Omental fat pad (tissue), 4 donors: ENCODE data around the gene FGF22. TPM values are rescaled to one million over a fixed set of nuclear protein-coding genes. Genes with fewer than 3 reads are reported as not detected.

Experiments
- ATAC-seq: fragments of 150-250 bp; one replicate; pipeline ENCODE4 v1.9.1; 2016; ENCODE audit warnings: mild to moderate bottlenecking, moderate library complexity; ENCODE audit not compliant: low FRiP score
- DNase-seq: peaks from one replicate; pipeline ENCODE4 v3.0.0-alpha.2; 2019; ENCODE audit warnings: low spot score
- CTCF ChIP-seq, 3 donors: fragments of 450-650 bp; IDR thresholded peaks; one replicate each; pipeline ENCODE4 v1.5.1; 2016 to 2017; ENCODE audit warnings: antibody characterized with exemption in 3 of 3, mild to moderate bottlenecking in 3 of 3, moderate library complexity in 2 of 3
- total RNA-seq, 4 donors: library from RNA; depleted of rRNA; stranded (reverse); fragments of >200 nt; gene quantifications; one replicate each; pipeline ENCODE4 v1.1.0, GENCODE V29; 2016

The FGF22 gene
- total RNA-seq, result under 1 TPM in 1 of 4 donors, not detected in 3; 0.38 TPM

- peak; percentile 91 for ATAC-seq
- no peak for TF ChIP-seq CTCF (IDR thresholded peaks at IDR 0.05)
- DNase-seq, result peak; percentile 82
Measured at GRCh38 chr19:639253-640160, at the start of gene FGF22. FGF22 (plus strand) TSS chr19:639879; CDS start chr19:639926, 47 bp downstream.

DNA sequence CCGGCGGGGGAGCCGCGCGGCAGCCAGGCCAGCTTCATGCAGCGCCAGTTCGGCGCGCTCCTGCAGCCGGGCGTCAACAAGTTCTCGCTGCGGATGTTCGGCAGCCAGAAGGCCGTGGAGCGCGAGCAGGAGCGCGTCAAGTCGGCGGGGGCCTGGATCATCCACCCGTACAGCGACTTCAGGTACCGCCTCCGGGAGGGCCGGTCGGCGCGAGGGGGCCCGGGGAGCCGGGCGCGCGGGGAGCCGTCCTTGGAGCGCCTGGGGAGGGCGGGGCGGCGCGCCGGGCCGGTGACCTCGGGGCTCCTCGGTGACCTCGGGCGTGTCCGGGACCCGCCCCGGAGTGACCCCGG, 49.3 kb upstream of the FGF22 start:
- no peak for DNase-seq
- no peak for ATAC-seq
- TF ChIP-seq CTCF (IDR thresholded peaks at IDR 0.05), result no peak

- TF ChIP-seq CTCF (IDR thresholded peaks at IDR 0.05), result no peak
- no peak for ATAC-seq
- no peak for DNase-seq
Measured at GRCh38 chr19:590750-591098, 49.0 kb upstream of the FGF22 start.

GRCh38 chr19:591099-591958, 48.4 kb upstream of the FGF22 start:
- DNase-seq (no peak), ATAC-seq (no peak)
- TF ChIP-seq CTCF (IDR thresholded peaks at IDR 0.05), result no peak

GRCh38 chr19:592101-592500, 47.6 kb upstream of the FGF22 start:
- no peak for TF ChIP-seq CTCF (IDR thresholded peaks at IDR 0.05)
- DNase-seq (no peak), ATAC-seq (no peak)

DNA sequence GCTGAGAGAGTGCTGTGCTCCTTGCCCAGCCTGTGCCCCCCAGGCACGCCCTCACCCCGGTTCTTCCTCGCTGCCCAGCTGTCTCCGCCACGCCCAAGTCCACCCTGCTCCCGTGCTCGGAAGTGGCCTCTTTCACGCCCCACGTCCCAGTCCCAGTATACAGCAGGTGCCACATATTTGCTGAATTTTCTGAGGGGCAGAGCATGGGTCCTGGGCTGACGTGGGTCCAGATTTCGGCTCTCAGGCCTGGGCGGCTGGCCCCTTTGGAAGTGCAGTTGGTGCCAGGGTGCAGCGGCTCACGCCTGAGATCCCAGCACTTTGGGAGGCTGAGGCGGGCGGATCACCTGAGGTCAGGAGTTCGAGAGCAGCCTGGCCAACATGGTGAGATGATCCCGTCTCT, 46.6 kb upstream of the FGF22 start:
- DNase-seq (no peak), ATAC-seq (no peak)
- TF ChIP-seq CTCF (IDR thresholded peaks at IDR 0.05), result no peak
